ENCODE data around the gene ADCY10.
A peak's percentile ranks its signal among the peaks of the same experiment; 100 is the strongest.
"Not testable (repeated sequence)": the region's sequence is repeated elsewhere in the genome, so short reads cannot be mapped to it uniquely, and the experiment has no call there.

The ADCY10 gene

GRCh38 chr1:167812972-167813371 is 101.0 kb downstream of the ADCY10 start:
- DNase-seq (ENCODE audit: low spot score), result no peak

DNA sequence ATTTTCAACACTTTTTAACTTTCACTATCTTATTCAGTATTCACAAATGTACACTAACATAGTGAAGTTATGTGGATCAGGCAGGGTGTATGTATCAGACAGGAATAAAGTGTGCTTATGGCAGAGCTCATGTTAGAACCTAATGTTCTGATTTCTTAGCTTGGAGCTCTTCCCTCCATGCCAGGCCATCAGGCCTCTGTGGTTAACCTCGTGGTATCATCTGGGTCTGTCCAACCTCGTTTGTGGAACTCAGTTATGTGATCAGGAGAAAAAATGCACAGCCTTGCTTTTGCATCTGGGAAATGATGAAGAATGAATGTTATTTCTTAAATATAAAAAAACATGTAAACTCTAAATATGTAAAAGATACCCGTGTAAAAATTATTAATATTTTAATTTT is 105.2 kb downstream of the ADCY10 start:
- DNase-seq (ENCODE audit: low spot score), result no peak

DNA sequence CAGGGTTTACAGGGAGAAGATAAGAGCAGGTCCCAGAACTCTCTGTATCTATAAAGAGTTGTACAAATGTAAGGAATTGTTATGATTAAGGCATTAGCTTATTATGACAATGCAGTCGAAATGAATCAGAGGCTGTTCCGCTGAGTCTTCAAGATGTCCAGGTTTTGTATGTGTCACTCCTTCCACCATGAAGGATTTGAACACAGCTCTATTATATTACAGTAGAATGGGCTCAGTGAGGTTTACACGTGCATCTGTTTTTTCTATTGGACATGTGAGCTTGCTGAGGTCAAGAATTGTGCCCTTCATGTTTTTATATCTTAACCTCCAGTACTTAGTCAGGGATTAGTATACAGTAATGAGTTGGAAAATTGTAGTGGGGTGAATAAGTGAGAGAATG is 105.8 kb downstream of the ADCY10 start:
- no peak for DNase-seq (ENCODE audit: low spot score)

DNA sequence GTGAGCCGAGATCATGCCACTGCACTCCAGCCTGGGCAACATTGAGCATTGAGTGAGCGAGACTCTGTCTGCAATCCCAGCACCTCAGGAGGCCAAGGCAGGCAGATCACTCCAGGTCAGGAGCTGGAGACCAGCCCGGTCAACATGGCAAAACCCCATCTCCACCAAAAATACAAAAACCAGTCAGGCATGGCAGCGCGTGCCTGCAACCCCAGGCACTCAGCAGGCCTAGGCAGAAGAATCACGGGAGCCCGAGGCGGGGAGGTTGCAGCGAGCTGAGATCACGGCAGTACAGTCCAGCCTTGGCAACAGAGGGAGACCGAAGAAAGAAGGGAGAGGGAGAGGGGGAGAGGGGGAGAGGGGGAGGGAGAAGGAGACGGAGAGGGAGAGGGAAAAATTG is 107.3 kb downstream of the ADCY10 start:
- DNase-seq (ENCODE audit: low spot score), result not testable (repeated sequence)

GRCh38 chr1:167806235-167806634 is 107.7 kb downstream of the ADCY10 start:
- DNase-seq (ENCODE audit: low spot score), result not testable (repeated sequence)

- DNase-seq (ENCODE audit: low spot score), result no peak
These were observed 108.8 kb downstream of the ADCY10 start for GRCh38 chr1:167805041-167805556.

DNA sequence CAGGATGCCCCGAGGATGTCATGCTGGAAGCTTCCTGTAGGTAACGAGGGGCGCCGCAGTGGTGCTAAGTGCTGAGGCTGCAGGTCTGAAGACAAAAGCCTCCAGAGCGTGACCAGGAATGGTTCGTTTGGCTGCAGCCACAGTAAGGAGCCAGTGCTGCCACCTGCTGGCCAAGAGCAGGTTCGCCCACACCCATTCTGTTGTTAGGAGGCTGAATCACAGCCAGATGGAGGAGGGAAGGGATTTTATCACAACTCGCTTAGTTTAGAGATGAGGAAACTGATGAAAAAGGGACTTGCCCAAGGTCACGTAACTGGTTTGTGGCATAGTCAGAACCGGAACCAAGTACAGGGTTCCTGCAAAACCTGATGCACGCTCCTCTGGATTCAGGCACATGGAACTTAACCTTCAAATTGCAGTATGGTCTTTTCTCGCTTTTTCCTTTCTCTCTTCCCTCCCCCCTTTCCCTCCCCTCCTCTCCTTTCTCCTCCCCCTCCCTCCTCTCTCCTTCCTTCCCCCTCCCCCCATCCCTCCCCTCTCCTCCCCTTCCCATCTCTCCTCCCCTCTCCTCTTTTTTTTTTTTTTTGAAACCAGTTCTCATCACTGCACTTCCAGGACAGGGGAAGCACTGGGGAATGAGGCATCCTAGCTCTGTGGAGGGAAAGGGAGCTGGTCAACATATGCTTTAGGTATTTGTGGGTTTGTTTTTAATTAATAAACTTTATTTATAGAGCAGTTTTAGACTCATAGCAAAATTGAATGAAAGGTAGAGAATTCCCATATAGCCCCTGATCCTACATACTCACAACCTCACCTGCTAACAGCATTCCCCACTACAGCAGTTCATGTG is 110.4 kb downstream of the ADCY10 start:
- DNase-seq (ENCODE audit: low spot score), result peak; percentile 88

DNA sequence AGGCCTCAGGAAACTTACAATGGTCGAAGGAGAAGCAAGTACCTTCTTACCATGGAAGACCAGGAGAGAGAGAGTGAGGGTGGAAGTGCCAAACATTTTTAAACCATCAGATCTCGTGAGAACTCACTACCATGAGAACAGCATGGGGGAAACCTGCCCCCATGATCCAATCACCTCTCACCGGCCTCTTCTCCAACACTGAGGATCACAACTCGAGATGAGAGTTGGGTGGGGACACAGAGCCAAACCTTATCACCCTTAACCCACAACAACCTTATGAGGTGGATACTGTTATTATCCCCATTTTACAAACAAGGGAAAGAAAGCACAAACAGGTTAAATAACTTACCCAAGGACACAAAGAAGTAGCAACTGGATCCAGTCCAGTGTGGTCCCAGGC is 111.7 kb downstream of the ADCY10 start:
- no peak for DNase-seq (ENCODE audit: low spot score)

DNA sequence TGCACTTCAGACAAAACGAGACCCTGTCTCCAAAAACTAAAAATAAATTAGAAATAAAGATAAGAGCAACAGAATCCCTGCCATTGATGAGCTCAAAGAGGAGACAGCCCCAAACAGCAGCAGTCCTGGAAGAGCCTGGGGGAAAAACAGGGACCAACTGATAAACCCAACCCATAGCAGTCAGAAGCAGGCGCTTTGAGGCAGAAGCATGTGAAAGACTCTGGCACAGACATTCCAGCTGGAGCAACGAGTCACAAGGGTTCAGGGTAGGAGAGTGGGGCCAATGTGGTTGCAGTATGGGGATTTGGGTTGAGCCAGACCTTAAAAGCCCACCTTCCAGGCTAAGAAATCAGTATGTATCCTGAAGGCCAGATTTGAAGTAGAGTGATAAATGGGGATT is 113.7 kb downstream of the ADCY10 start:
- no peak for DNase-seq (ENCODE audit: low spot score)

DNA sequence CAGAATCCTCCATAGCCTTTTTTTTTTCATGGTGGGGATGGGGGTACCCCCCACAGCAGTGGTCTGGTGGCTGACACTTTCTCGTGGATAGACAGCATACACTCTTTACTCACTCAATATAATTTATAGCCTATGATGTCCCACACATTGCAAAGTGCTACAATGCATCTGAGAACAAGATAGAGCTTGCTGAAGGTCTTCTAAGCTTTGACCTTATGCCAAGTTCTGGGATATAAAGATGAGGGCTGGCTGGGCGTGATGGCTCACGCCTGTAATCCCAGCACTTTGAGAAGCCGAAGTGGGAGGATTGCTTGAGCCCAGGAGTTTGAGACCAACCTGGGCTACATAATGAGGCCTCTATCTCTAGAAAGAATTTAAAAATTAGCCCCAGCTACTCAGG is 114.2 kb downstream of the ADCY10 start:
- no peak for DNase-seq (ENCODE audit: low spot score)

GRCh38 chr1:167798952-167799351 is 115.0 kb downstream of the ADCY10 start:
- DNase-seq (ENCODE audit: low spot score), result no peak

DNA sequence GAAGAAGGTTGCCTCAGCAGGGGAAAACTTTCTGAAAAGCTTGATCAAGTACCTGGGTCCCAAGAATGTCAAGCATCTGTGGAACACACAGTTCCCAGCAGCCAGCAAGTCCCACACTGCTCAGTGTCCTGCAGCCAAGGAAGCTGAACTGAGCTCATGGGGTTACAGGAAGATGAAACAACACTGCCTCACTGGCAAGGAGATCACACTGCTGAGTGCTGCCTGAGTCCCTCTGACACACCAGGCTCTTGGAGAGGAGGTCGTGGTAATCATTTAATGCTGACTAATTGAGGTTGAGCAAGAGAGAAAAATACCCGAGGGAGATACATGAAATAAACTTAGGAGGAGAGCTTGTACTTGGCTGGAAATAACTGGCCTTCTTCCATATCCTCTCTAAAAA is 116.9 kb downstream of the ADCY10 start:
- no peak for DNase-seq (ENCODE audit: low spot score)

- no peak for DNase-seq (ENCODE audit: low spot score)
These were observed 117.9 kb downstream of the ADCY10 start for GRCh38 chr1:167795810-167796740.

DNA sequence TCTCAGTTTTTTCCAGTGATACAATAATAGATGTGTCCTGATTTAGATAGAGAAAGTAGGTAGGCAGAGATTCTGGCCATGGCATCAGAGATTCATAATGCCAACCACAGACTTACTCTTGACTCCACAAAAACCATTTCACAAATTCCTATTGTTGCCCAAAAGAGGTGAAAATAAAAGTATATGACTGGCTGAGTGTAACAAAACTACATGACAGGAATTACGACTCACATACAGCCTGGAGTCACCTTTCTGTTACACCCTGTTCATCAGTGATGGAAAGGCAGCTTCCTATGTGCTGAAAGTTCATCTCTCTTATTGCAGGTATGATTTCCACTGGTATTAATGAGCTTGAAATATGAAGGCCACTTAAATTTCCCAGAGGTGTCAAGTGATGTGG is 119.9 kb downstream of the ADCY10 start:
- no peak for DNase-seq (ENCODE audit: low spot score)

DNA sequence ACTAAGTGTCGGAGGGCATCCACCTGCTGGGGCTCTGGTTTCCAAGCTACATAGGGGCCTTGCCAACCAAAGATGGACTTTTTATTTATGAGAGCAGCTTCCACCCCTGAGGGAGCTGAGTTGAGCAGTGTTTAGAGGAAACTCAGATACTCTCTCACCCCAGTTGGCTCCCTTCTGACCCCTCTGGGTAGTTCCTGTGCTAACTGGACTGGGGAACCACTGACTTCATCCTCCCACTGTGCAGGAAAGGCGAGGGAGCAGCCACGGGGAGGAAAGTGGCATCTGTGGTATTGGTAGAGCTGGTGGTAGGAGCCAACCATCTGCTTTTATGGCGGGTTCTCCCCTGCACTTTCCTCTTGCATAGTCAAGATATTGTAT is 121.8 kb downstream of the ADCY10 start:
- DNase-seq (ENCODE audit: low spot score), result no peak

DNA sequence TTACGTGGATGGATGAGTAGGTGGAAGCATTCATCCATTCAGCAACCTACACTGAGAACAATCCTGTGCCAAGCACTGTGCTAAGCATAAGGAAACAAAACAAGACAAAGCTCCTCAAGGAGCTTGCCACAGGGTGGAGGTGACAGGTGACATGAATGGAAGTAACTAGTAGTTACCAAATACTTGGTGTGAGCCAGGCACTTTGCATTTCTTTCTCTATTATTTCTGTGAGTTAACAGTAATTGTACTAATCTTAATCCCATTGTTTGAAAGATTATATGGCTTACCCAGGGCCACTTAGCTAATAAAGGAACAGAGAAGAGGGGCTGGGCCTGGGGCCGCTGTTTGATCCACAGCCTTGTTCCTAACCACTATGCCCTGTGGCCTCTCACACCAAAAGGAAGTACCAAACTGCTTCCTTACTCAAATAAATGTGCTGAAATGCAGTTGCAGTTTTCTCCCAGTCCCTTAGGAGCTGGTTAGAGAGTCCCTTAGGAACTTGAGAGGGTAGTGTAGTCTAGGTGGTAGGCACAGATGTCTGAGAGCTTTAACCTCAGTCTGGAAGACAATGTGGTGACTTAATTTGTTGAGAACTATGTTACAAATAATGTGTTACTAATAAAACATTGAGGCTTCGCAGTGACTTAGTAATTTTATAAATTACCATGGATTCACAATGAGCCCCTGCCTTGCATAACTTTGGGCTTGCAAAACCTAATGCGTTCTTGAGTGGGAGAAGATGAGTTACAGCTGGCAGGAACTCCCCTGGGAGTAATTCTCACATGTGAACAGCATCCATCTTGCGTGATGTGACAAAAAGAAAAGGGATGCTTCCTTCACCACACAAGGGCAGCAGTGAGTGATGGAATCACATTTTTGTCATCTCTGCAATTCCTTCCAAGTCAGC is 122.4 kb downstream of the ADCY10 start:
- no peak for DNase-seq (ENCODE audit: low spot score)

DNA sequence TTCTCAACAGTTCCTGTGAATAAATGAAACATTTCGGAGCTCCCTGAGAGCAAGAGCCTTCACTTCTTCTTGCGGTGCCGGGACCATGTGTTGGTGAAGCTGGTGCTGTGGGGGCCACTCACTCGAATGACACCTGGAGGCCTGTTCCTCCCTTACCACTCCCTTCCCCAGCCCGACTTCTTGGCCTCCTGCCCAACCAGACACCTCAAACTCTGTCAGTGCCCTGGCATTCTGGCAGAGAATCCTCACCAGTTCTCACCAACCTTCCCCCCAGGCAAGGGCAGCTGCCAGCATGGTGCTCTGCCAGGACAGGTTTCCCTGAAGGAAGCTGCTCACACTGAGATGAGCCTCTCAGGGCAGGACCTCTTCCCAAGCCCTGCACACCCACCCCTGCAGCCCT is 123.8 kb downstream of the ADCY10 start:
- no peak for DNase-seq (ENCODE audit: low spot score)

DNA sequence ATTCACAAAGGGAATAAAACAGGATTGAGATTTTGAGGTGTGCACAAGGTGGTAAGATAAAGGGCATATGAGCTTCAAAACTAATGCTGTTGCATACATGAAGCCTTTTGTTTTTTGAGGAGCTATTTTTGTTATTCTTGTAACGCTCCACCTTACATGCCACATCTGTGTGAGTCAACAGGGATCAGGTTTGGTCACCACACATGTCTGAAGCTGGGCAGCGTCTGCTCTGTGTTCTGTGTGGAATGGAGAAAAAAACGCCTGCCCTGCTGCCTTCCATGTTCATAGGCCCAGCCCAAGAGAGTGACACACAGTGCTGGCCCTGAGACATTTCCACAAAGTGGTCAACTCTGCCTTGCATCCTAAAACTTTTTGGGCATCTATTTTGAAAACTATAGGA is 124.4 kb downstream of the ADCY10 start:
- DNase-seq (ENCODE audit: low spot score), result no peak

DNA sequence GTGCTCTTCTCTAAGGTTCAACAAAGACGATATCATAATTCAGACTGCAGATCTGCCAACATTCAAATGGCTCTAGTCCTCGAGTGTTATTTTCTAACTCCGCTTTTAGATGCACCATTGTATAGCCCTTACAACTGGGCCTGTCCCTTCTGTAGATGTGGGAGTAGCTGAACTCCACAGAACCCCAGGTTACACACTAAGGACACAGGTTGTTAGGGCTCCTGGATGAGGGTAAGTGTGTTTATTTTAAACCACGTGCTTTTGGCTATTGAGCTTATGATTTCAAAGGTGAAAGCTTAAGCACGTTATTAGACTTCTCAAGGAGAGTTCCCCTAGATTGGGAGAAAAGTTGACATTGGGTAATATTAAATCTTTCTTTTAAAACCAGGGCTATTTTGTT is 127.4 kb downstream of the ADCY10 start:
- DNase-seq (ENCODE audit: low spot score), result no peak

DNA sequence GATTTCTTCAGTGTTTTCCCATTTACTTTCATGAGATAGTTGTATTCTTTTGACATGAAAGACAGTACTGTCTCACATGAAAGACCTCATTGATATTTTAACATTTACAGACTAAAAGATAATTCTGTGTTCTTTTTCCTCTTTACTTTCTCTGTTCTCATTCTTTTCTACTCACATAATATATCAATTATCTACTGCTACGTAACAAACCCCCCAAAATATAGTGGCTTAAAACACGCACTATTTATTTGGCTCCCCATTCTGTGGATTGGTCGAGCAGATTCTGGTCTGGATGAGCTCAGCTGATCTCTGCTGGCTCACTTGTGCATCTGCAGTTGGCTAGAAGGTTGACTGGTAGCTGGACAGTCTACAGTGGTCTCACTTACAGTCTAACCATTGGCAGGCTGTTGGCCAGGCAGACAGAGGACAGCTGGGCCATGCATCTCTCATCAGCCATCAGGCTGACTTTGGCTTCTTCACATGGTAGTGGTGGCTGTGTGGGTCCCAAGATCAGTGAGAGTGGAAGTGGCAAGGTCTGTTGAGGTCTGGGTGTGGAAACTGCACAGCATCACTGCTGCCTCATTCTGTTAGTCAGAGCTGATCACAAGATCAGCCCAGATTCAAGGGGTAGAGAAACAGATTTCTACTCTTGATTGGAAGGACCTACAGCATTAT is 128.9 kb downstream of the ADCY10 start:
- DNase-seq (ENCODE audit: low spot score), result no peak

DNA sequence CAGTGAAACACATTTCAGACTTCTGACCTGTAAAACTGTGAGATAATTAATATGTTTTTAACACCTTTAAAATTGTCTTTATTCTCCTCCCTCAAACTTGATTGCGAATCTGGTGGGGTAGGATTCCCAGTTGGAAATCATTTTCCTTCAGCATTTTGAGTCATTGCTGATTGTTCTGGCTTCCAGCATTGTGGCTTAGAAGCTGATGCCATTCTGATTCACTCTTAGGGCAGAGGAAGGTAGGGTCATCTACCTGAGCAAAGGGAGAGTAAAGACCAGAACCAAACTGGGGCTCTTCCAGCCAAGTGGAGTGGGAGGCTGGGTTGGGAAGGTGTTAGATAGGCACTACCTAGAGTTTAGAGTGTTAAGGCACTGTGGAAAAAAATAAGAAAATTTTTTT is 131.0 kb downstream of the ADCY10 start:
- no peak for DNase-seq (ENCODE audit: low spot score)
